OCI-LY7 (cell line): ENCODE data around the gene PILRA. TPM values are rescaled to one million over a fixed set of nuclear protein-coding genes. Genes with fewer than 3 reads are reported as not detected.
"Not testable (repeated sequence)": the region's sequence is repeated elsewhere in the genome, so short reads cannot be mapped to it uniquely, and the experiment has no call there.

Source experiments
- BruUV-seq: library from RNA; stranded (reverse); fragments of 400-500 nt; replicated peaks from 2 replicates; lab custom pipeline; 2021; lab: Mats Ljungman, UMichigan
- CTCF ChIA-PET: fragments of 300-600 bp; sonication (Branson Sonifier 250); formaldehyde crosslinking; loops from one replicate; lab custom pipeline; 2022; ENCODE audit warnings: antibody characterized with exemption; ENCODE audit not compliant: unreplicated experiment; lab: Charles Lee
- POLR2A ChIA-PET: fragments of 300-600 bp; sonication (Branson Sonifier 250); formaldehyde crosslinking; loops from one replicate; lab custom pipeline; 2022; ENCODE audit warnings: antibody characterized with exemption; lab: Charles Lee
- DNase-seq: peaks from one replicate; pipeline ENCODE4 v3.0.0-alpha.2; 2015; ENCODE audit warnings: low spot score
- H2AFZ ChIP-seq: fragments of 200-600 bp; sonication (generic), shearing (Covaris generic); 2 replicates; pipeline ENCODE4 v1.6.1; 2014; ENCODE audit warnings: mild to moderate bottlenecking, antibody characterized with exemption, low read length, moderate library complexity
- H3K27ac ChIP-seq: fragments of 200-600 bp; sonication (generic); 2 replicates; pipeline ENCODE4 v1.5.1; 2014; ENCODE audit warnings: mixed run types, low read depth, mild to moderate bottlenecking, moderate library complexity, low read length, inconsistent platforms; ENCODE audit not compliant: poor library complexity, severe bottlenecking
- H3K36me3 ChIP-seq: fragments of 200-600 bp; sonication (generic); 2 replicates; pipeline ENCODE4 v1.6.1; 2014; ENCODE audit warnings: mild to moderate bottlenecking, antibody characterized with exemption, low read length, moderate library complexity, mixed read lengths; ENCODE audit not compliant: insufficient read depth
- H3K4me1 ChIP-seq: fragments of 200-600 bp; sonication (generic); 2 replicates; pipeline ENCODE4 v1.5.1; 2014; ENCODE audit warnings: mild to moderate bottlenecking, low read length; ENCODE audit not compliant: insufficient read depth, poor library complexity, severe bottlenecking
- H3K4me2 ChIP-seq: fragments of 200-600 bp; sonication (generic); 2 replicates; pipeline ENCODE4 v1.6.1; 2014; ENCODE audit warnings: mild to moderate bottlenecking, low read length
- H3K4me3 ChIP-seq: fragments of 200-600 bp; sonication (generic); 2 replicates; pipeline ENCODE4 v1.5.1; 2014; ENCODE audit warnings: mild to moderate bottlenecking, low read depth, low read length; ENCODE audit not compliant: poor library complexity, severe bottlenecking
- H3K79me2 ChIP-seq: fragments of 200-600 bp; sonication (generic); 2 replicates; pipeline ENCODE4 v1.6.1; 2016; ENCODE audit warnings: low read depth, mild to moderate bottlenecking, low read length, moderate library complexity, mixed read lengths; ENCODE audit not compliant: insufficient read depth
- H3K9me2 ChIP-seq: fragments of 200-600 bp; sonication (generic); 2 replicates; pipeline ENCODE4 v1.6.1; 2016; ENCODE audit warnings: mild to moderate bottlenecking, low read length, mixed read lengths; ENCODE audit not compliant: insufficient read depth
- H3K9me3 ChIP-seq: fragments of 200-600 bp; sonication (generic); 2 replicates; pipeline ENCODE4 v1.6.1; 2014; ENCODE audit warnings: mild to moderate bottlenecking, mixed run types, low read length, mixed read lengths
- H4K20me1 ChIP-seq: fragments of 200-600 bp; sonication (generic); 2 replicates; pipeline ENCODE4 v1.6.1; 2014; ENCODE audit warnings: mild to moderate bottlenecking, antibody characterized with exemption, low read length, moderate library complexity, mixed read lengths; ENCODE audit not compliant: insufficient read depth
- EZH2phosphoT487 ChIP-seq: fragments of 200-600 bp; sonication (generic); IDR thresholded peaks from 2 replicates; pipeline ENCODE4 v1.6.1; 2018; ENCODE audit warnings: low read depth, borderline replicate concordance, mild to moderate bottlenecking, mixed run types, antibody characterized with exemption, low read length, moderate library complexity, mixed read lengths
- intact Hi-C: fragments of 100-400 bp; cut with micrococcal nuclease; formaldehyde crosslinking; loops from one replicate; pipeline ENCODE4 v1.10.0; 2022; ENCODE audit not compliant: unreplicated experiment
- total RNA-seq, 2 experiments: library from RNA; depleted of rRNA in 1 of 2; stranded (reverse); fragments of >200 nt in 1 of 2; shearing (Covaris generic) in 1 of 2; gene quantifications; 2 replicates each; pipeline ENCODE4 v1.2.3, GENCODE V29; 2014 to 2022
- TF ChIP-seq, protein P1 (sequence below): fragments of 200-600 bp; sonication (generic); conservative IDR thresholded peaks from 2 replicates; pipeline ENCODE4 v1.5.1; 2014; ENCODE audit warnings: mild to moderate bottlenecking, antibody characterized with exemption, low read length, moderate library complexity, mixed read lengths

PILRA gene
- total RNA-seq, 2 experiments from 2014 or later = 8.0 to 16.0 TPM

DNA sequence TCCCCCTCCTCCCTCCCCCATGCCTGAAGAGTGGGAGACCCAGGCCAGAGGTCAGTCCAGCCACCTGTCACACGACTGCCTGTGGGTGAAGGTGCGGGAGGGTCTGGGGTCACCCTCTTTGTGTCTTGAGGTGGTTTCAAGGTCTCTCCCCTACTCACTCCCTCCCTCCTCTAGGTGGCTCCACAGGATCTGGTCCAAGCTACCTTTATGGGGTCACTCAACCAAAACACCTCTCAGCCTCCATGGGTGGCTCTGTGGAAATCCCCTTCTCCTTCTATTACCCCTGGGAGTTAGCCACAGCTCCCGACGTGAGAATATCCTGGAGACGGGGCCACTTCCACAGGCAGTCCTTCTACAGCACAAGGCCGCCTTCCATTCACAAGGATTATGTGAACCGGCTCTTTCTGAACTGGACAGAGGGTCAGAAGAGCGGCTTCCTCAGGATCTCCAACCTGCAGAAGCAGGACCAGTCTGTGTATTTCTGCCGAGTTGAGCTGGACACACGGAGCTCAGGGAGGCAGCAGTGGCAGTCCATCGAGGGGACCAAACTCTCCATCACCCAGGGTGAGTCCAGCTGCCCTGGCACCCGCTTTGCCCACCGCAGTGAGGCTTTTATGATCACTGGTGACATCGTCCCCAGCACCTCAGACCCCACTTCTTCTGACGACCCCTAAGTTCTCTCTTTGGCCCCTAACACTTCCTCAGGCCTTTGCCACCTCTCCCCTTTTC lies 747 bp downstream of the PILRA start:
- Histone ChIP-seq H3K4me1 (peaks cover 51% of the 10 kb centered on the region), H3K4me3 (peak overlapping the region; percentile 11), H3K4me2 (peak overlapping the region; percentile 55), H2AFZ (peak overlapping the region; percentile 16; the same call in 1 of the 2 replicates)
- intact Hi-C loops = loop anchor here (1.0 to 2.0 kb wide), 2 partner anchors 33 to 77 kb away; no protein-coding TSS in a partner anchor
- H3K79me2 ChIP-seq, H3K9me3 ChIP-seq, H3K36me3 ChIP-seq, BruUV-seq, H3K9me2 ChIP-seq, H3K27ac ChIP-seq, H4K20me1 ChIP-seq: not testable (repeated sequence)
- ChIA-PET CTCF (interaction anchor here (0.5 to 1.0 kb wide), 3 partner anchors 14 to 71 kb away, joined by 3 to 4 read pairs (median 3); no protein-coding TSS in a partner anchor), POLR2A (interaction anchor here (0.7 kb wide), 1 partner anchor 57 kb away, joined by 6 read pairs; no protein-coding TSS in a partner anchor)
- TF ChIP-seq, protein P1, sequence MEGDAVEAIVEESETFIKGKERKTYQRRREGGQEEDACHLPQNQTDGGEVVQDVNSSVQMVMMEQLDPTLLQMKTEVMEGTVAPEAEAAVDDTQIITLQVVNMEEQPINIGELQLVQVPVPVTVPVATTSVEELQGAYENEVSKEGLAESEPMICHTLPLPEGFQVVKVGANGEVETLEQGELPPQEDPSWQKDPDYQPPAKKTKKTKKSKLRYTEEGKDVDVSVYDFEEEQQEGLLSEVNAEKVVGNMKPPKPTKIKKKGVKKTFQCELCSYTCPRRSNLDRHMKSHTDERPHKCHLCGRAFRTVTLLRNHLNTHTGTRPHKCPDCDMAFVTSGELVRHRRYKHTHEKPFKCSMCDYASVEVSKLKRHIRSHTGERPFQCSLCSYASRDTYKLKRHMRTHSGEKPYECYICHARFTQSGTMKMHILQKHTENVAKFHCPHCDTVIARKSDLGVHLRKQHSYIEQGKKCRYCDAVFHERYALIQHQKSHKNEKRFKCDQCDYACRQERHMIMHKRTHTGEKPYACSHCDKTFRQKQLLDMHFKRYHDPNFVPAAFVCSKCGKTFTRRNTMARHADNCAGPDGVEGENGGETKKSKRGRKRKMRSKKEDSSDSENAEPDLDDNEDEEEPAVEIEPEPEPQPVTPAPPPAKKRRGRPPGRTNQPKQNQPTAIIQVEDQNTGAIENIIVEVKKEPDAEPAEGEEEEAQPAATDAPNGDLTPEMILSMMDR = peak; percentile 71
- peak; percentile 69 for DNase-seq

DNA sequence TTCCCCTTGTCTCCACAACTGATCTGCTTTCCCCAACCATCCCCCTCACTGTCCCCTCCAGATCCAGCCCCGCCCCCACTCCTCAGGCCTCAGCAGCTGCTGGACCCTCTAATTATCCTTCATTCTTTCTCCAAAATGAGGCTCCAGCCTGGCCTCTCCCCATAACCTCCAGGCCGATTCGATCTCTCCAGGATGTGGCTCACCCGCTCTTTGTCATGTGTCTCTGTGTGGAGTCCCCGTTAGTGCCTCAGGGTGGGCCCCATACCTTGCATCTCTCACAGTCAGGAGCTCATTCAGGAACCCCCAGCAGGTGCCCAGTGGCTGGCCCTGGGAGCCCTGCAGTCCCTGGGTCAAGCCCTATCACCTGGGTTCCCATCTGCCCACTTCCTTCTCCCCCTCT lies 1.3 kb downstream of the PILRA start:
- Histone ChIP-seq H4K20me1 (no peaks in the 10 kb centered on the region), H3K4me1 (peaks cover 45% of the 10 kb centered on the region), H3K4me2 (peak overlapping the region; percentile 55), H2AFZ (peak overlapping the region; percentile 16; the same call in 1 of the 2 replicates), H3K79me2 (no peaks in the 10 kb centered on the region), H3K27ac (no peak overlapping the region), H3K4me3 (peak overlapping the region; percentile 11), H3K36me3 (no peaks in the 10 kb centered on the region), H3K9me2 (no peaks in the 10 kb centered on the region), H3K9me3 (no peaks in the 10 kb centered on the region)
- TF ChIP-seq, protein P1 = no peak
- TF ChIP-seq EZH2phosphoT487 = no peak
- intact Hi-C loops = loop anchor here (1.0 to 2.0 kb wide), 2 partner anchors 33 to 76 kb away; no protein-coding TSS in a partner anchor
- BruUV-seq = no TSS peak
- DNase-seq = peak; percentile 22
- ChIA-PET CTCF (interaction anchor here (0.5 to 1.0 kb wide), 3 partner anchors 15 to 70 kb away, joined by 3 to 4 read pairs (median 3); no protein-coding TSS in a partner anchor), POLR2A (interaction anchor here (0.7 kb wide), 1 partner anchor 57 kb away, joined by 6 read pairs; no protein-coding TSS in a partner anchor)

DNA sequence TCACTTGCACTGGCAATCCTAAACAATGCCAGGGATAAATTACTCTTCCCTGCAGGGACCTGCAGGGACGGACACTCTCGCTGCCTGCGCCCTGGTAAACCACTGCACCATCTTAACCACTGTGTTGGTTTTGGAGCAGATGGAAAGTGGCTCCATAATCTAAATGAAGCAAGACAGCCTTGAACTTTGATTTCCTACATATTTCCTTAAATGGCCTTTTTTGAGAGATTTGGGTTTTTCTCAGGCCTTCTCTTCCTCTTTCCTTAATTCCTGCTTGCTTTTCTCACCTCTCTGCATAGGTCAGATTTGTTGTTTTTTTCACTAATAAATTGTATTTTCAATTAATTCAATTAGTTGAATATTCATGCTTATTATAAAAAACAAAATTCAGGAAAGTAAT lies 2.8 kb downstream of the PILRA start:
- no peak overlapping the region for H3K4me3 ChIP-seq
- DNase-seq = no peak
- no peak overlapping the region for H3K4me2 ChIP-seq
- no peaks in the 10 kb centered on the region for H3K9me3 ChIP-seq
- no peaks in the 10 kb centered on the region for H3K79me2 ChIP-seq
- TF ChIP-seq, protein P1 = no peak
- TF ChIP-seq EZH2phosphoT487 = no peak
- H3K9me2 ChIP-seq = no peaks in the 10 kb centered on the region
- POLR2A ChIA-PET = interaction anchor here (0.7 kb wide), 1 partner anchor 62 kb away, joined by 7 read pairs; no protein-coding TSS in a partner anchor
- H2AFZ ChIP-seq = no peak overlapping the region
- no peak overlapping the region for H3K27ac ChIP-seq
- CTCF ChIA-PET = no interaction called here
- no TSS peak for BruUV-seq
- H3K36me3 ChIP-seq = no peaks in the 10 kb centered on the region
- no peaks in the 10 kb centered on the region for H4K20me1 ChIP-seq
- intact Hi-C loops = no loop called here
- peaks cover 41% of the 10 kb centered on the region for H3K4me1 ChIP-seq
